HL-60/S4 treated with retinoic acid at 250 ng/mL for 4 days and 3 days (cell line): ENCODE results near the gene MDM4.
"Not testable (repeated sequence)": the region's sequence is repeated elsewhere in the genome, so short reads cannot be mapped to it uniquely, and the experiment has no call there.

ENCODE experiments used
- in situ Hi-C: fragments of 300-500 bp; cut with MboI; formaldehyde crosslinking; loops from 2 replicates; pipeline ENCODE4 v1.7.0; 2022; ENCODE audit warnings: low sequenced_read_pairs

Gene MDM4

DNA sequence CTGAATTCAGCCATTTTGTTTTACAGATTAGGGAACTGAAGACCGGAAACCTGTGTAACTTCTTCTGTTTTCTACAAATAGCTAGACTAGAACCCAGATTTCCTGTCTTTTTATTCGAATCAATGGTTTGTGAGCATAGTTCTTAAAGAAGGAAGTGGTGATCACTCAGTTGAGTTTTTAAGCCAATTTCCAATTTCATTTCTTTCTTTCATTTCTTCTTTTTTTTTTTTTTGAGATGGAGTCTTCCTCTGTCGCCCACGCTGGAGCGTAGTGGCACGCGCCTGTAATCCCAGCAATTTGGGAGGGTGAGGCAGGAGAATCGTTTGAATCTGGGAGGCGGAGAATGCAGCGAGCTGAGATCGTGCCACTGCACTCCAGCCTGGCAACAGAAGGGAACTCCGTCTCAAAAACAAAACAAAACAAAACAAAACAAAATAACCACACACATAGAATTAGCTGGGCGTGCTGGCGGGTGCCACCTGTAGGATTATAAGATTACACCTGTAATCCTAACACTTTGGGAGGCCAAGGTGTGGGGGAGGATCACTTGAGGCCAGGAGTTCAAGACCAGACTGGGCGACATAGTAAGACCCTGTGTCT lies 3.0 kb upstream of the MDM4 start:
- in situ Hi-C loops, result no loop called here

DNA sequence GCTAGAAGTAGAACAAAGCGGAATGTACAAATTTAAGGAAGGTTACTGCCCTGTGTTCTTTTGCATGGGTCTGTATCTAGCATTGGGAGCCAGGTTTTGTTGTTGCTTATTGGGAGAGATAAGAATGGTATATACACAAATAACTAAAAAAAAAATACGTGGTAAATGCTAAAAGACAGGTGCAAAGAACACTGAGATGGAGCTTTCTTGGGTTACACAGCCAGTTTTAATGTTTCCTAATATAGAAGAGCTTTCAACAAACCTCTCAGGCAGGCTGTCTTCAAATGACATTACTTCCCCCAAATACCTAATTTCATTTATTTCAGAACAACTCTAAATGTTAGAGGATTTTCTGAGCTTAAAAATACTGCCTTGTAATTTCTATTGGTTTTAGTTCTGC lies 1.4 kb upstream of the MDM4 start:
- in situ Hi-C loops, result no loop called here

DNA sequence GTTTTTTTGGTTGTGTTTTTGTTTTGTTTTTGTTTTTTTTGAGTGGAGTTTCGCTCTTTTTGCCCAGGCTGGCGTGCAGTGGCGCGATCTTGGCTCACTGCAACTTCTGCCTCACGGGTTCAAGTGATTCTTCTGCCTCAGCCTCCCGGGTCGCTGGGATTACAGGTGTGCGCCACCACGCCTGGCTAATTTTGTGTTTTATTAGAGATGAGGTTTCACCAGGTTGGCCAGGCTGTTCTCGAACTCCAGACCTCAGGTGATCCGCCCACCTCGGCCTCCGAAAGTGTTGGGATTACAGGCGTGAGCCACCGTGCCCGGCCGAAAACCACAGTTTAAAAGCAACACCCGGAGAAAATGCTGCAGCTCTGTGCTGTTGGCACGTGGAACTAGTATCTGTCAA lies 1.2 kb downstream of the MDM4 start:
- in situ Hi-C loops, result not testable (repeated sequence)

DNA sequence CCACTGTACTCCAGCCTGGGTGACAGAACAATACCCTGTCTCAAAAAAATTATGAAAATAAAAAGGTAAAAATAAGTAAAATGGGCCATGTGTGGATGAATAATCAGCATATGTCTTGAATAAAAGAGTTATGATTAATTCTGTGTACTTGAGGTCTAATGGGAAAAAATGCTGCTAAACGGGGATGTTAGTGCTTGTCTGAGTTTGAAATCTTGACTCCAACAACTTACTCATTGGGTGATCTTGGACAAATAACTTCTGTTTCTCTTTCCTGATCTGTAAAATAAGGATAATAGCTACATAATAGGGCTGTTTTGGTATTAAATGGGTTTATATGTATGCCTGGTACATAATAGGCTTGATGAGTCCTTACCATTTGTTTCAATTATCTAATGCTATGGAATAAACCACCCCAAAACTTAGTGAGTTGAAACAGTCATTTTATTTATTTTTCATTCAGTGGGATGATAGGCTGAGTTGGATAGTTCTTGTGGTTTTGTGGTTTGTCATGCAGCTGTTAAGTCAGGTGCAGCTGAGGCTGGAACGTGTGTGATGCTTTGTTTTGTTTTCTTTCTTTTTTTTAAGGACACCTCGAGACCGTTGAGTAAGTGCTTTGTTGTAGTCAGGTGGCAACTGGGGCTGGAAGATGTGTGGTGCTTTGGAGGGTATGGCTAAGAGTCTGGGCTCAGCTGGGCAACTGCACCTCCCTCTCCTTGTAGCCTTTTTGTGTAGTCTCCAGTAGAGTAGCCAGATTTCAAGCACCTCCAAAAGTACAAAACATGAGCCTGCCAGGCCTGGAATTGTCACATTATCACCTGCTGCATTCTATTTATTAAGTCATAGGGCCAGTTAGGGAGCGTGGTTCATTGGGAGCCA lies 4.9 kb downstream of the MDM4 start:
- in situ Hi-C loops, result no loop called here

DNA sequence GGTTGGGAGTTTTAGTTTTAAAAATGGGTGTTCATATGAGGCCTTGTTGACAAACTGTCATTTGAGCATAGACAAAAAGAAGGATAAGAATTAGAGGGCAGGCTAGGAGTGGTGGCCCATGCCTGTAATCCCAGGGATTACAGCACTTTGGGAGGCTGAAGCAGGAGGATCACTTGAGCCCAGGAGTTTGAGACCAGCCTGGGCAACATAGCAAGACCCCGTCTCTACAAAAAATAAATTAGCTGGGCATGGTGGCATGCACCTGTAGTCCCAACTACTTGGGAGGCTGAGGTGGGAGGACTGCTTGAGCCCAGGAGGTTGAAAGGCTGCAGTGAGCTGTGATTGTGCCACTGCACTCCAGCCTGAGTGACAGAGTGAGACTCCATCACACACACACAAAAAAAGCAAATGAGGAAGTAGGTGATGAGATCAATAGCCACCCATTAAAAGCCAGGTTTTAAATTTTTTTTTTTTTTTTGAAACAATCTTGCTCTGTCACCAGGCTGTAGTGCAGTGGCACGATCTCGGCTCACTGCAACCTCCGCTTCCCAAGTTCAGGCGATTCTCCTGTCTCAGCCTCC lies 5.8 kb downstream of the MDM4 start:
- in situ Hi-C loops, result not testable (repeated sequence)

DNA sequence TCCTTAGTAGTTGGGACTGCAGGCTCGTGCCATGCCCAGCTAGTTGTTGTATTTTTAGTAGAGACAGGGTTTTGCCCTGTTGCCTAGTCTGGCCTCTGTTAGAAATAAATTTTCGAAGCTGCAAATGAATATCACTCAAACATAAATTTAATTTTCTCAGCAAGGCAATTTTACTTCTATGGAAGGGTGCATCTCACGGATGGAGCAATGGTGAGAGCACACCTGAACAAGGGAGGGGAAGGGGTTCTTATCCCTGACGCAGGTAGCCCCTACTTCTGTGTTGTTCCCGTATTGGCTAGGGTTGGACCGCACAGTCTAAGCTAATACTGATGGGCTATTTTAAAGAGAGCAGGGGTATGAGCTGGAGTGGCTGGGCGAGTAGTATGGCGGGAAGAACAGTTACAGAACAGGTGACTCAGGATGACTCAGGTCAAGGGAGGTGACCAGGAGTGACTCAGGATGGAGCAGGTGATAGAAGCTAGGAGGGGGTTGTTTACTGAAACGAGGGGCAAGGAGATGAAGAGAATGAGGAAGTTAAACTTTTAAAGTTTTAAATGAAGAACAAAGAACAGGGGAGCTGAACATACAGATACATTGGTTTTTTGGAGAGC lies 7.5 kb downstream of the MDM4 start:
- in situ Hi-C loops, result no loop called here

DNA sequence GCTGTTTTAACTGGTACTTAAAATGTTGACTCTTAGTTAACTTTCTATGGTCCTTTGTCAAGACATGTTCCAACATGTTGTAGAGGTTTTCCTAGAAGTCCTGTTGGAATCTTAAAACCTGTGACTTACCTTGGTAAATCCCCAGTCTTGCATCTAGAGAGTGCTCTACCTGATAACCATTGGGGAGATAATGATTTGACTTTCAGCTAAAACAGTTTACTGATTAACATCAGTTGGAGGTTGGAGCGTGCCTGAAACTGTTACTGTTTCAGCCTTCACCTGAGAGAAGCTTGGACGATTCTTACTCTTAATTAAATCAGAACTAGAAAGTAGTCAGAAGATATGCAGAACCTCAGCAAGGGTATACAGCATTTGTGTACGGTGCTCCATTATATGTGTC lies 8.8 kb downstream of the MDM4 start:
- in situ Hi-C loops, result no loop called here

DNA sequence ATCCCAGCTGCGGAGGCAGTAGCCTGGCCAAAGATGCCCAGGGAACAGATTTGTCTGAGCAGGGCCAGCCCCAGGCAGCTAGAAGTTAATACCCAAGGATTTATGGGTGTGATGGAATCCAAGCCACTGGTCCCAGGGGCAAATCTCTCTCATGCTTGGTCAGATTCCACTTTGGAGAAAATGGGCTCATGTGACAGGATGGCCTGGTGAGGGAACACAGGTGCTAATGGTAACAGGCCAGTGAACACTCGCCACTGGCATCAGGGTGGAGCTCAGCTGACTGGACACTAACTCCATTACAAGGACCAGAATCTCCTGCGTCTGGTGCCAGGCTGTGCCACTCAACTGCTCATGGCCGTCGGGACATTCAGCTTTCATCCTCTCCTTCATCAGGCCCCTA lies 12.0 kb downstream of the MDM4 start:
- in situ Hi-C loops, result no loop called here

DNA sequence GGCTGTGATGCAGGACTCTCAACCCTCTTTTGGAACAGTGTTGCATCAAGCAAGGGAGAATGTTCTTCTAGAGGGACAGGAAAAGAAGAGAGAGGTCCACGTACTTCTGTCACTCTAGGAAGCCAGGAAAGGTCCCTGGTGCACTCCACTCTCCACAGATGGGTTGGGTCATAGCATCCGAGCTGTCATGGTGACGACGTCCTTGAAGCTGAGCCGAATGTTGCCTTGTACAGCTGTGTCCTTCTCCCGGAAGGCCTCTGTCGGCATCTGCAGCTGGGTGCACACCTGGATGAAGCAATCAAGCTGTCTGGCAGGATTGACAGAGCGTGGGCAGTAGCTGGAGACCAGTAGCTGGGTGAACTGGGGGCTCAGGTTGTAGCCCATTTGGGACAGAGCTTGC lies 12.5 kb downstream of the MDM4 start:
- in situ Hi-C loops, result no loop called here

DNA sequence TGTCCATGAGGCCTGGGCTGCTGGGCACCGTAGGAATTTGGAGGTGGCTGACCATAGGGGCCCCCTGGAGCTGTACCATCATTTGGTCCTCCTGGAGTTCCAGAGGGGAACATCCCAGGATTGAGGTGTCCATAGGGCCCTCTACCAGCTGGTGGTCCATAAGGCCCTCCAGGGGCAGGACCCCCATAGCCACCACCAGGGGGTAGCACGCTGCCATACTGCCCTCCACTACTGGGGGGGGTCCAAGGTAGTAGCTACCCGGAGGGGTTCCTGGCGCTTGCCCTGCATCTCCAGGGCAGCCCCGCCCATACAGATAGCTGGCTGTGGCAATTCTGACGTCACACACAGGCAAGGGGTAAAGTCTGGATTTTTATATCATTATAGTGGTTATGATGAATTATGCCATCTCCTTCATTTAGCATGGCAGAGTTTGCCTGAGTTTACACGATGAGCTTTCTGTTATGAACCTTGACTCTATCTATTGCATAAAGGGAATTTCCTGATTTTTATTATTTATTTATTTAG lies 13.2 kb downstream of the MDM4 start:
- in situ Hi-C loops, result no loop called here

DNA sequence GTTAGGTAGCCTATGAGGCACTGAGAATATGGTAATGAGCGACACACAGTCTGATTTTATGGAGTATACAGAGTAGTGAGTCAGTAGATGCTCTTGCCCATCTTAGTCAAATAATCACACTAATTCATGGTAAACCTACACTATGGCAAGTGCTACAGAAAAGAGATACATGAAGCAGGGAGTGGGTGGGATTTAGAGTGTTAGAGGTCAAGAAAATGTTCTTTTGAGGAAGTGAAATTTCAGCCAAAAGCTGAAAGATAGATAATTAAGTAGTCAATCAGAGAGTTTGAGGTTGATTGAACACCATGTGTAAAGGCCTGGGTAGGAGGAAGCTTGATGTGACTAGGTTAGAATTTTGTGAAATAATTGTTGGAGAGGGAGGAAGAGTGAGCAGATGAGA lies 14.7 kb downstream of the MDM4 start:
- in situ Hi-C loops, result no loop called here

DNA sequence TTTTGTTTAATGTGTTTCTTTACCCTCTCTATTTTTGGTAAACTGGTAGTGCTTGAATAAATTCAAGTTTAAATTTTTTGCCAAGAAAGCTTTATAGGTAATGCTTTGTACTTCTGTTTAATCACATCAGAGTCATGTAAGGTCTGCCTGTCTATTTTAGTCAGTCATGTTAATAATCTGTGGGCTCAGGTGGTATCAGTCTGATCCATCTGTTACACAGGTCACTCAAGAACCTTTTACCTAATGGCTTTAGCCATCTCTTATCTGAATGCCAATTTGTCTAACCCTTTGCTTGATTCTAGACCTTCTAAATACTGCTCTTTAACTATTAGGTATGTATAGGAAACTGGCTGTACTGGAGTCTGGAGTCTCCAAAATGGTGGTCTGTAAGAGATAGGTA lies 16.6 kb downstream of the MDM4 start:
- in situ Hi-C loops, result no loop called here

DNA sequence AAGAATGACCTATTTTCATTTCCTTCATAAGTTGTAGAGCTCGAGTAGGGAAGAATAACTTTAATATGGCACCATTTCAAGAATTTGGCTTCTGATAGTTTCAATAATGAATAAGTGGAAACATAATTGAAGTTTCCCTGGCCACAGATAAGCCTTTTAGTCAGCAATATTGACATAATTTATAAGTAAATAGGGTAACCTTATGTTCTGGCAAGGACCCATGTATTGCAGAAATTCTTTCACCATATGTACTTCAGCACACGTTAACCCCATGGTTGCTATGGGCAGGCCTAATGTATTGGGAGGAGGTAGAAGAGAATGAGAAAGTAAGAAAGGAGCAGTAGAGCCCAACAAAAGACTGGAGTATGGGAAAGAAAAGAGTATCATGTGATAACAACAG lies 25.4 kb downstream of the MDM4 start:
- in situ Hi-C loops, result no loop called here

DNA sequence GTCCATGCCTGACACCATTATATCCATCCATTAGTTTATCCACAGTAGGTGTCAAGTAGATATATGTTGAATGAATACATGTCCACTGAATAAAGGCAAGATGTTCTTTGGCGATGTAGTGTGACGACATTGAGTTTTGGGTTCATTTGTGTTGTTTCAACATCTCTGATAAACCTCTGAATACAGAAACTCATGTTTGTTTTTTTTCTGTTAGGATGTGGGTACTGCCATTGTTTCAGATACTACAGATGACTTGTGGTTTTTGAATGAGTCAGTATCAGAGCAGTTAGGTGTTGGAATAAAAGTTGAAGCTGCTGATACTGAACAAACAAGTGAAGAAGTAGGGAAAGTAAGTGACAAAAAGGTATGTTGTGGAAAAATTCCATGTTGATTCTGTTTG lies 28.1 kb downstream of the MDM4 start:
- in situ Hi-C loops, result no loop called here

DNA sequence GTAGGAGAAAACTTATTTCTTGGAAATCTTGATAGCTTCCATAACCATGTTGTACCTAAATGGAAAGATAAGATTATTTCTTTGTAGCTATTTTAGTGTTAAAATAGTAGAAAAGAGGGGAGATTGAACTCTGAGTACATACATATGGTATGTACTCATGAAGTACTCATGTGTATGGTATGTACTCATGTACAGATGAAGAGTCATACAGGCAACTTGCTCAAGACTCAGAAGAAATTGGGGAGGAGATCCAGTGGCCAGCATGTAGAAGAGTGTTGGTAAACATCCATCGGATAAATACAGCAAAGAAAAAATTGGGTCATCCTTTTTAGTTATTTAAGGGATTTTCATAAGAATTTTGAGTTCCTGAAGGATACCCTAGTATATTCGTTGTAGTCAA lies 29.0 kb downstream of the MDM4 start:
- in situ Hi-C loops, result no loop called here

DNA sequence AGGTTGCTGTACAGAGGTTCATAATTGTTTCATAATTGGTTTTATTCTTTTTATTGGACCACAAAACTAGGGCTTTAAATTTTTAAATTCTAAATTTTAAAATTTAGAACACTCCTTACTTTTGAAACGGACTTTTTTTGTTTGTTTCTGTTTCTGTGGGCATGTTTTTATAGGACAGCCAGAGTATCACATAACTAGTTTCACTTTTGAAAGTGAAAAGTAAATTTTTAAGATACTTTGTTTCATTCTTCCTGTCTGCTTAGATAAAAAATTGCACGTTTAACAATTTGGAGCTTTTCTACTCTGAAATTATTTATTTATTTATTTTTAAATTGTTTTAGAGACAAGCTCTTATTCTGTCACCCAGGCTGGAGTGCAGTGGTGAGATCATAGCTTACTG lies 29.7 kb downstream of the MDM4 start:
- in situ Hi-C loops, result no loop called here

DNA sequence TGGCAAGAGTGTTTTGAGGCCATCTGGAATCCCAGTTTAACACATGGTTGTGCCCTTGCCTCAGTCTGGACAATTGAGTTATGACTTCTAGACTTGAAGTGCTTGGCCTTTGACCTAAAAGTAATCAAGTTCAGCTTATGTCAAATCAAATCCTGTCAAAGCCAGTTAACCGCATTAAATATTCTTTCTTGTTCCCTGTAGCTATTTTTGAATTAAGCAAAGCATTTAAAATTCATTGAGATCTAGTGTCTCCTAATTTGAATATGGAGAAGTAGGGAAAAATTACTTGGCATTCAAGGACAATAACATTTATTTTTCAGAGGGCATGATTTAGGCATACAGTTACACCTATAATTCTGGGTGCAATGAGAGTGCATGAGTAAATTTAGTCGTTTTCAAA lies 32.1 kb downstream of the MDM4 start:
- in situ Hi-C loops, result no loop called here

DNA sequence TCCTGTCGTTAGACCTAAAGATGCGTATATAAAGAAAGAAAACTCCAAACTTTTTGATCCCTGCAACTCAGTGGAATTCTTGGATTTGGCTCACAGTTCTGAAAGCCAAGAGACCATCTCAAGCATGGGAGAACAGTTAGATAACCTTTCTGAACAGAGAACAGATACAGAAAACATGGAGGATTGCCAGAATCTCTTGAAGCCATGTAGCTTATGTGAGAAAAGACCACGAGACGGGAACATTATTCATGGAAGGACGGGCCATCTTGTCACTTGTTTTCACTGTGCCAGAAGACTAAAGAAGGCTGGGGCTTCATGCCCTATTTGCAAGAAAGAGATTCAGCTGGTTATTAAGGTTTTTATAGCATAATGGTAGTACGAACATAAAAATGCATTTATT lies 33.1 kb downstream of the MDM4 start:
- in situ Hi-C loops, result no loop called here

DNA sequence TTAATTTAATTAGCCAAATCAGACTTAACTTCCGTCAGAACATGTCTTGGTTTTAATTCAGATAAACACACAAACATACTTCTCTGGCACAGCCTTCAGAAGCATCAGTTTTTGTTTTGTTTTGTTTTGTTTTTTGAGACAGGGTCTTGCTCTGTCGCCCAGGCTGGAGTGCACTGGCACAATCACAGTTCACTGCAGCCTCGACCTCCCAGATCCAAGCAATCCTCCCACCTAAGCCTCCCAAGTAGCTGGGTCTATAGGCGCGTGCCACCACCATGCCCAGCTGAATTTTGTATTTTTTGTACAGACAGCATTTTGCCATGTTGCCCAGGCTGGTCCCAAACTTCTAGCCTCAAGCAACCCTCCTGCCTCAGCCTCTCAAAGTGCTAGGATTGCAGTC lies 34.7 kb downstream of the MDM4 start:
- in situ Hi-C loops, result no loop called here

DNA sequence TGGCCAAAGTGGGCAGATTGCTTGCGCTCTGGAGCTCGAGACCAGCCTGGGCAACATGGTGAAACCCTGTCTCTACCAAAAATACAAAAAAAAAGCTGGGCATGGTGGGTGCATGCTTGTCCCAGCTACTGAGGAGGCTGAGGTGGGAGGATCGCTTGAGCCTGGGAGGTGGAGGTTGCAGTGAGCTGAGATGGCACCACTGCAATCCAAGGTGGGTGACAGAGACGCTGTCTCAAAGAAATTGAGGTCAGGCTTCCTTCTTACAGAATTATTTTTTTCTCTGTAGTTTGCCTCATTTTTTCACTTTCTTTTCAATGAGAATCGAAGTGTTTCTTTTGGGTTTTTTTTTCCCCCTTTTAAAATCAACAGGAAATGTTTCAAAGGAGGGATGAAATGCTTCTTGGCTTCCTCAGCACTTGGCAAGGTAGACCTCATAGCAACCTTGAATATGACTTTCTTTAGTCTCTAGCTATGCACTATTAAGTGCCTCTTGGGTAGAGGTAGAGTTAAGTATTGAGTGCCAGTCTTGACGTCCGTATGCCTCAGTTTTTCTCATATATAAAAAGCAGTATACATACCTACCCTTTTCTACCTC lies 40.3 kb downstream of the MDM4 start:
- in situ Hi-C loops, result no loop called here

DNA sequence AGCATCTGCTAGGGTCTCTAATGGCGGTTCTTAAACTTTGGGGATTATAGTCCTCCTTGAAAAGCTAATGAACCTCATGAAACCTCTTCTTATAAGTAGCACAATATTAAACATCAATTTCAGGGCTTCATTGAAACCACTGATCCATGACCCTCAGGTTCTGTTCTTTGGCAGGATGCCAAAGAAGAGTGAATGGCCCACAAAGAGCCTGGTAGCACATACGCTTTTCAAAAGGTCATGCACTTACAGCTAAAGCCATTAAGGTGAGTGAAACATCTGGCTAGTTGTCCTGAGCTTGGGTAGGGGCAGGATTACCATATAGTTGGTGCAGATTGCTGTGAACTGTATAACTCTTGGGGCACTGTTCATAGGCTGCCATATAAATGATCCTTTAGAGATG lies 42.3 kb downstream of the MDM4 start:
- in situ Hi-C loops, result no loop called here
